PC-9 (cell line): Measurements from ENCODE around the gene PHACTR3. TPM values are rescaled to one million over a fixed set of nuclear protein-coding genes. Genes with fewer than 3 reads are reported as not detected.

Source experiments
- BruUV-seq: library from RNA; stranded (reverse); fragments of 400-500 nt; replicated peaks from 2 replicates; lab custom pipeline; 2021; lab: Mats Ljungman, UMichigan
- CTCF ChIA-PET: fragments of 300-600 bp; sonication (Branson Sonifier 250); formaldehyde crosslinking; loops from one replicate; lab custom pipeline; 2022; ENCODE audit warnings: antibody characterized with exemption; lab: Charles Lee
- POLR2A ChIA-PET: fragments of 300-600 bp; sonication (Branson Sonifier 250); formaldehyde crosslinking; loops from one replicate; lab custom pipeline; 2022; ENCODE audit warnings: antibody characterized with exemption; ENCODE audit not compliant: unreplicated experiment; lab: Charles Lee
- DNase-seq, 2 experiments: peaks; one replicate each; pipeline versions ENCODE4 v3.0.0 to v3.0.0-alpha.2; 2015 to 2022; ENCODE audit warnings: mixed read lengths in 1 of 2
- H2AFZ ChIP-seq: fragments of 200-600 bp; sonication (generic); 2 replicates; pipeline ENCODE4 v1.8.1; 2017; ENCODE audit warnings: antibody characterized with exemption
- H3F3A ChIP-seq: fragments of 200-600 bp; sonication (generic); 2 replicates; pipeline ENCODE4 v1.8.1; 2017; ENCODE audit warnings: antibody characterized with exemption, mild to moderate bottlenecking, low read depth; ENCODE audit not compliant: insufficient read depth
- H3K27ac ChIP-seq: fragments of 200-600 bp; sonication (generic); 2 replicates; pipeline ENCODE4 v1.6.1; 2016; ENCODE audit warnings: mixed run types
- H3K27me3 ChIP-seq: fragments of 200-600 bp; sonication (generic); 2 replicates; pipeline ENCODE4 v1.6.1; 2016; ENCODE audit warnings: low read depth, mixed run types; ENCODE audit not compliant: insufficient read depth
- H3K36me3 ChIP-seq: fragments of 200-600 bp; sonication (generic); 2 replicates; pipeline ENCODE4 v1.6.1; 2016; ENCODE audit warnings: low read depth, mixed run types
- H3K4me1 ChIP-seq: fragments of 200-600 bp; sonication (generic); replicated peaks from 2 replicates; pipeline ENCODE4 v1.6.1; 2016; ENCODE audit warnings: mixed run types; ENCODE audit not compliant: insufficient read depth
- H3K4me2 ChIP-seq: fragments of 200-600 bp; sonication (generic); 2 replicates; pipeline ENCODE4 v1.6.1; 2017; ENCODE audit warnings: mixed run types
- H3K4me3 ChIP-seq: fragments of 200-600 bp; sonication (generic); 2 replicates; pipeline ENCODE4 v1.6.1; 2016; ENCODE audit warnings: mixed run types
- H3K79me2 ChIP-seq: fragments of 200-600 bp; sonication (generic); 2 replicates; pipeline ENCODE4 v1.6.1; 2017; ENCODE audit warnings: low read depth, mixed run types
- H3K9me2 ChIP-seq: fragments of 200-600 bp; sonication (generic); 2 replicates; pipeline ENCODE4 v1.8.1; 2017; ENCODE audit warnings: mild to moderate bottlenecking; ENCODE audit not compliant: insufficient read depth
- H3K9me3 ChIP-seq: fragments of 200-600 bp; sonication (generic); 2 replicates; pipeline ENCODE4 v1.8.1; 2016; ENCODE audit warnings: low read depth; ENCODE audit not compliant: insufficient read depth
- H4K20me1 ChIP-seq: fragments of 200-600 bp; sonication (generic); 2 replicates; pipeline ENCODE4 v1.8.1; 2017; ENCODE audit not compliant: insufficient read depth
- EZH2 ChIP-seq: fragments of 200-600 bp; sonication (generic); IDR thresholded peaks from 2 replicates; pipeline ENCODE4 v1.8.0; 2017; ENCODE audit warnings: antibody characterized with exemption, low read depth
- intact Hi-C: fragments of 100-400 bp; cut with micrococcal nuclease; formaldehyde crosslinking; loops from one replicate; pipeline ENCODE4 v1.10.0; 2022; ENCODE audit not compliant: unreplicated experiment
- total RNA-seq: library from RNA; stranded (reverse); gene quantifications from 2 replicates; pipeline ENCODE4 v1.2.3, GENCODE V29; 2021
- TF ChIP-seq, protein P1 (sequence below): fragments of 200-600 bp; sonication (generic); conservative IDR thresholded peaks from 2 replicates; pipeline ENCODE4 v1.6.1; 2017; ENCODE audit warnings: mixed run types, antibody characterized with exemption, mild to moderate bottlenecking, moderate library complexity

Gene PHACTR3
- total RNA-seq, 1 experiment from 2014 or later = 0.41 TPM

DNA sequence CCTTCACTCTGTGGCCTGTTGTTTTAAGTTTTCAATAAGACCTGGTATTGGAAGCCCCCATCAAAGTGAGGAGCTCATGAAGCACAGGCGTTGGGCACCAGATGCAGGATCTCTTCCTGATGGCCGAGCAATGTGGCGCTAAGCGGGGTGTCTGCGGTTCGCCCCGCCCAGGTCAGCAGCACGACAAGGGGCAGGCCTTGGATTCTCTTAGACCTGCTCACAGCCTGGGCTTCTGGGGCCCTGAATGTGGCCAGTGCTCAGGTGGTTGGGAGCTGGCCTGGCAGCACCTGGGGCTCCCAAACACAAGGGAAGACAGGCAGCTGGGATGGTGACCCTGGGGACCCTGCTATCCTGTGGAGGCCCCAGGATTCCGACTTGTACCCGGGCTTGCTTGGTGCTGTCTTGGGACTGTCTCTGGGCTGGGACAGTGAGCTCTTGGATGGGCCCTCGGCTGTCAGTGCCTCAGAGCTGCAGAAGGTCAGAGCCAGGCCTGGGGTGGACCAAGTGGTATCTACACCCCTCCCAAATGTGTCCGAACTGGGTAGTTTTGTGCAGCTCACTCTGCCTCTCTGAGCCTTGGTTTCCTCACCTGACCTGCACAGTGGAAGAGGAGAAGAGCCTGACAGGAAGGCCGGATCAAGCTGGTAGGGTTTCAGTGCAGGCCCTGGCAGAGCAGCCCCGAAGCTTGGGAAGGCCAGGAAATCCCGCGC is 69.1 kb downstream of the PHACTR3 start:
- Histone ChIP-seq H3K4me2 (no peak overlapping the region), H3K36me3 (no peaks in the 10 kb centered on the region), H3K79me2 (no peaks in the 10 kb centered on the region), H3K9me2 (no peaks in the 10 kb centered on the region), H3K9me3 (no peaks in the 10 kb centered on the region), H2AFZ (no peak overlapping the region), H3K4me3 (no peak overlapping the region), H3F3A (no peaks in the 10 kb centered on the region), H3K27ac (no peak overlapping the region), H3K4me1 (no peaks in the 10 kb centered on the region), H4K20me1 (0 out of 2 replicates have a peak, but pooled peaks cover 3% of the 10 kb centered on the region), H3K27me3 (peaks cover 95% of the 10 kb centered on the region)
- no TSS peak for BruUV-seq
- CTCF ChIA-PET = no interaction called here
- POLR2A ChIA-PET = no interaction called here
- DNase-seq = no peak
- TF ChIP-seq EZH2 = no peak
- TF ChIP-seq, protein P1, sequence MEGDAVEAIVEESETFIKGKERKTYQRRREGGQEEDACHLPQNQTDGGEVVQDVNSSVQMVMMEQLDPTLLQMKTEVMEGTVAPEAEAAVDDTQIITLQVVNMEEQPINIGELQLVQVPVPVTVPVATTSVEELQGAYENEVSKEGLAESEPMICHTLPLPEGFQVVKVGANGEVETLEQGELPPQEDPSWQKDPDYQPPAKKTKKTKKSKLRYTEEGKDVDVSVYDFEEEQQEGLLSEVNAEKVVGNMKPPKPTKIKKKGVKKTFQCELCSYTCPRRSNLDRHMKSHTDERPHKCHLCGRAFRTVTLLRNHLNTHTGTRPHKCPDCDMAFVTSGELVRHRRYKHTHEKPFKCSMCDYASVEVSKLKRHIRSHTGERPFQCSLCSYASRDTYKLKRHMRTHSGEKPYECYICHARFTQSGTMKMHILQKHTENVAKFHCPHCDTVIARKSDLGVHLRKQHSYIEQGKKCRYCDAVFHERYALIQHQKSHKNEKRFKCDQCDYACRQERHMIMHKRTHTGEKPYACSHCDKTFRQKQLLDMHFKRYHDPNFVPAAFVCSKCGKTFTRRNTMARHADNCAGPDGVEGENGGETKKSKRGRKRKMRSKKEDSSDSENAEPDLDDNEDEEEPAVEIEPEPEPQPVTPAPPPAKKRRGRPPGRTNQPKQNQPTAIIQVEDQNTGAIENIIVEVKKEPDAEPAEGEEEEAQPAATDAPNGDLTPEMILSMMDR = no peak
- intact Hi-C loops = no loop called here

DNA sequence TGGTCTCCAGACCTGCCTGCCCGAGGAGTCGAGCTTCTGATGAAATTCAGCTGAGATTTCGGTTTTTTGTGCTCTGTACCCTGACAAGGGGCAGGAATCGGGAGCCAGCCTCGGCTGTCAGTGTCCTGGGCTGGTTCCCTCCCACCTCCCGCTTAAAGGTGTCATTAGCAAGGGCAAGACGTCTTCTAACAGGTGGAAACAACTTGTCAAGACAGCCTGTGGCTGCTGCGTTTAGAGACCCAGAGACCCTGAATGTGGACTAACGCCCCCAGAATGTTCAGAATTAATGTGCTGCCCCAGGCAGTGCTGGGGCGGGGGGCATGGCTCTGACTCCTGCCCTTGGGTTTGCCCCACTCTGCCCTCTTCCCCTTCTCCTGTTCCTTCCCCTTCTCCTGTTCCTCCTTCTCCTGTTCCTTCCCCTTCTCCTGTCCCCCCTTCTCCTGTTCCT is 69.7 kb downstream of the PHACTR3 start:
- intact Hi-C loops = no loop called here
- Histone ChIP-seq H3K27ac (no peak overlapping the region), H3K4me3 (no peak overlapping the region), H3K9me3 (no peaks in the 10 kb centered on the region), H3K27me3 (peaks cover 97% of the 10 kb centered on the region), H3K36me3 (no peaks in the 10 kb centered on the region), H3K79me2 (no peaks in the 10 kb centered on the region), H4K20me1 (0 out of 2 replicates have a peak, but pooled peaks cover 3% of the 10 kb centered on the region), H3K4me2 (no peak overlapping the region), H2AFZ (no peak overlapping the region), H3K9me2 (no peaks in the 10 kb centered on the region), H3K4me1 (no peaks in the 10 kb centered on the region), H3F3A (no peaks in the 10 kb centered on the region)
- BruUV-seq = no TSS peak
- no peak for TF ChIP-seq EZH2
- TF ChIP-seq, protein P1 = no peak
- ChIA-PET POLR2A (no interaction called here), CTCF (no interaction called here)
- DNase-seq = no peak

DNA sequence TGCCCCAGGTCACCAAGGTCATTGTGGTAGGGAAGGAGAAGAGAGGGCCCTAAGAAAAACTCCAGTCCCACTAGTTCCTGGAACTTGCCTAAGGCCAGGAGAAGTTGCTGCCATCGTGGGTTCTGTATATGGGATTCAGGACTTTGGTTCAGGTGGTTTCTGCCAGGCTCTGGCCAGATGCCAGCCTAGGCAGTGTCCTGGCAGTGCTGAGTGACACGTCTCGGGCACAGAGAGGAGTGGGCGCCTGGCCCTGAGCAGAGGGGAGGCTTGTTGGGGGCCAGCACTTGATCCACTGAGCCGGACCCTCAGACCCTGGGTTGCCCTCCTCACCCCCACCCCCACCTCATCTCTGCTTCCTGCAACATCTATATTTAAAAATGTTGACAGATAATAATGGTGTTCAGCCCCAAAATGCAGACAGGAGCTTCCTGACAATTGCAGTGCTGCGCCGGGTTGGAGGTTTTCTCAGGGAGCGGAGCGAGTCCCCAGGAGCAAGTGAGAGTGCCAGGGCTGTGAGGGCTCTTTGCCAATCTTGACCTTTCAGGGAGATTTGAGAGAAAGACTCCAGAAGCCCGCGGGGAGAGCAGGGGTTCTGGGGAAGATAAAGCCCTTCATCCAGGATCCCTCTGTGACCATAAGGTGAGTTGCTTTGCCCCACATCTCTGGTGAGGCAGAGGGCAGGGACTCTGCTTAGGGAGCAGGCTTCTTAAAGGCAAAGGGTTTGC is 71.9 kb downstream of the PHACTR3 start:
- H3K9me2 ChIP-seq = no peaks in the 10 kb centered on the region
- no peak for DNase-seq
- no peak overlapping the region for H3K4me3 ChIP-seq
- intact Hi-C loops = no loop called here
- ChIA-PET POLR2A (no interaction called here), CTCF (no interaction called here)
- H3F3A ChIP-seq = no peaks in the 10 kb centered on the region
- H3K4me1 ChIP-seq = no peaks in the 10 kb centered on the region
- H3K4me2 ChIP-seq = no peak overlapping the region
- TF ChIP-seq, protein P1 = no peak
- TF ChIP-seq EZH2 = no peak
- no peak overlapping the region for H2AFZ ChIP-seq
- H3K36me3 ChIP-seq = no peaks in the 10 kb centered on the region
- H3K9me3 ChIP-seq = no peaks in the 10 kb centered on the region
- no peak overlapping the region for H3K27ac ChIP-seq
- peaks cover 98% of the 10 kb centered on the region for H3K27me3 ChIP-seq
- no peaks in the 10 kb centered on the region for H3K79me2 ChIP-seq
- no peaks in the 10 kb centered on the region for H4K20me1 ChIP-seq
- BruUV-seq = no TSS peak
